Kidney capillary endothelial cell (primary cell): ENCODE measurements around the gene VEGFB.
"Not testable (repeated sequence)": the region's sequence is repeated elsewhere in the genome, so short reads cannot be mapped to it uniquely, and the experiment has no call there.

Experiments
- DNase-seq: peaks from one replicate; pipeline ENCODE4 v3.0.0-alpha.2; 2018; ENCODE audit warnings: low spot score

The VEGFB gene

GRCh38 chr11:64232182-64232966 lies 2.0 kb upstream of the VEGFB start:
- no peak for DNase-seq

GRCh38 chr11:64232967-64233315 lies 1.4 kb upstream of the VEGFB start:
- DNase-seq: no peak

DNA sequence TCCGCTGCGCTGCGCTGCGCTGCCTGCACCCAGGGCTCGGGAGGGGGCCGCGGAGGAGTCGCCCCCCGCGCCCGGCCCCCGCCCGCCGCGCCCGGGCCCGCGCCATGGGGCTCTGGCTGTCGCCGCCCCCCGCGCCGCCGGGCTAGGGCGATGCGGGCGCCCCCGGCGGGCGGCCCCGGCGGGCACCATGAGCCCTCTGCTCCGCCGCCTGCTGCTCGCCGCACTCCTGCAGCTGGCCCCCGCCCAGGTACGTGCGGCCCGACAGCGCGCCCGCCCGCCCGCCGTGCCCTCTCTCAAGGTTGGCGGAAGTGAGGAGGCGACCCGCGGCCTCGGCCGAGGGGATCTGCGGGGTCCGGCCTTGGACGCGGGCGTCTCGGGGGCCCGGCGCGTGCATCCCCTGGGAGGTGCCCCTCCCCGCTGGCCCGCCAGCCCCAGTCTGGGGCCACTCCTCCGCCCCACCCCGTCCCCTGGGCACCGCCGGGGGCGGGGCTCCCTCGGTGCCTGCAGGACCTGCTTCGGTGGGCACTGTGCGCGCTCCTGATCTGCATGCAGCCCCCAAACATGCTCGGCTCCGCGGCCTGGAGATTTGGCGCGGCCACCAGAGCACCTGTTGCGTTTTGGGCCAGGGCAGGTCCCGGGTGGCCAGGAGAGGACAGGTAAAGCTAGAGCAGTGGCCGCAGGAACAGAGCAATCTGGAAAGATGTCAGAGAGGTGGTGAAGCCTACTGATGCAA lies 429 bp downstream of the VEGFB start:
- no peak for DNase-seq

DNA sequence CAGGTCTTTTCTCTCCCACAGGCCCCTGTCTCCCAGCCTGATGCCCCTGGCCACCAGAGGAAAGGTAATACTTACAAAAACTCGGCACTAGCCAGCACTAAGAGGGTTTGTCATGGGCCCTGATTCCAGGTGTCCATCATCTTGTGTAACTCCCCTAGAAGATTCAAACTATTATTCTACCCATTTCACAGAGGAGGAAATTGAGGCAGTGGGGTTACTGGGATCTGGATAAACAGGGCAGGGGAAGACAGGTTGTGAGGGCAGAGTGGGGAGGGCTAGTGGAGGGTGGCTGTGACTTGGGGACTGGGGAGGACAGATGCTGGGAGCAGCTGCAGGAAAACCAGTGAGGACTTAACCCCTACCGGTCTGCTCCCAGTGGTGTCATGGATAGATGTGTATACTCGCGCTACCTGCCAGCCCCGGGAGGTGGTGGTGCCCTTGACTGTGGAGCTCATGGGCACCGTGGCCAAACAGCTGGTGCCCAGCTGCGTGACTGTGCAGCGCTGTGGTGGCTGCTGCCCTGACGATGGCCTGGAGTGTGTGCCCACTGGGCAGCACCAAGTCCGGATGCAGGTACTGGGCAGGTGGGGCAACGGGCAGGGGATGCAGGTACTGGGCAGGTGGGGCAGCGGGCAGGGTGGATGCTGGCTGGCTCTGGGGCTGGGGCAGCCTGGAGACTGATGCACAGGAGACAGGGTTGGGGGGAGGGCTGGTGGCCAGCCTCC lies 1.2 kb downstream of the VEGFB start:
- DNase-seq: no peak

- no peak for DNase-seq
Measured at GRCh38 chr11:64237484-64237951, 3.1 kb downstream of the VEGFB start.

- DNase-seq: no peak
Measured at GRCh38 chr11:64238076-64238475, 3.7 kb downstream of the VEGFB start.

GRCh38 chr11:64238999-64239398 lies 4.6 kb downstream of the VEGFB start:
- DNase-seq: no peak

- DNase-seq: no peak
Measured at GRCh38 chr11:64239662-64240434, 5.5 kb downstream of the VEGFB start.

DNA sequence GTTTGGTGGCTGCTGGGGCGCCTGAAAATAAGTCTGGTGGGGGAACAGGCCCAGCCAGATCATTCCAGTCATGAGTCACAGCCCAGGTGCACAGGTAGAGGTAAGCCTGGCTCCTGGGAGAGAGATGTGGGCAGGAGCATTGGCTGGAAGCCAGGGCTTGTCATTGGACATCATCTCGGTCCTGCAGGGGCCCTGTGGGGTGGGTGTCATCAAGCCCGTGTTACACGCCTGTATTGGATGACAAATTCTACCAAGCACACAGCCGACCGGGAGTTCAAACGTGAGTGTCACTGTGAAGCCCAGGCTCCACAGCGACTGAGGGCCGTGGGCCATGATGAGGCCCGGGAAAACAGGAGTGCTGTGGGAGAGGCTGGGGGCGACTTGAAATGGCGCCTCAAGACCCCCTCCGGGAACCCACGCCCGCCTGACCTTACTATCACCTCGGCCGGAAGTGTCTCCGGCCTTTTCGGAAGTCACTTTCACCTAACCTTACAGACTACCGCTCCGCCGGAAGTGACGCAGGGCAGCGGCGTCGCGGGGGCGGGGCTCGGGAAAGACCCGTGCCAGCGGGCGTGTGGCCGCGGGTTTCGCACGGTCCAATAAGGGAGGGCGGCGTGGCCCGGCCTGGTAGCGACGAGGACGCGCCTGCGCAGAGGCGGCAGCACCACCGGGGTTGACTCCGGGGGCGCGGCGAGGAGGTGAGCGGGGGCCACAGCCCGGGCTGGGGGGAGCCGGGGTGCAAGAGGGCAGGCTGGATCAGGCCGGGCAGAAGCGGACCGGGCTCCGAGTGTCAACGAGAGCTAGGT lies 6.3 kb downstream of the VEGFB start, which contains the start of gene FKBP2:
Gene FKBP2 (plus strand): TSS at position 661 of the 806 bp plus-strand sequence. CDS start 1,293 bp downstream, outside the sequence.
- DNase-seq: peak; percentile 95

DNA sequence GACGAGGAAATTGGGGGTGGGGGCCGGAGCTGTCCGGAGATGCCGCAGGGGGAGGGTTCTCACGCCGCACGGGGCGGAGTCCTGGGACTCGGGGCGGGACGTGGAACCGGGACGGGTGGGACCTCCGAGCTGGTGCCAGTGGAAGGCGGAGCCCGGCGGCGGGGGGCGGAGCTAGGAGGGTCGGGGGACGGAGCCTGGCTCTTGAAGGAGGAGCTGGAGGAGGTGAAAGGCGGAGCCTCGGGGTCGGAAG lies 6.8 kb downstream of the VEGFB start:
- peak; percentile 99 for DNase-seq

GRCh38 chr11:64241491-64242374 lies 7.3 kb downstream of the VEGFB start:
- DNase-seq: no peak

- no peak for DNase-seq
Measured at GRCh38 chr11:64243236-64243854, 9.0 kb downstream of the VEGFB start.

DNA sequence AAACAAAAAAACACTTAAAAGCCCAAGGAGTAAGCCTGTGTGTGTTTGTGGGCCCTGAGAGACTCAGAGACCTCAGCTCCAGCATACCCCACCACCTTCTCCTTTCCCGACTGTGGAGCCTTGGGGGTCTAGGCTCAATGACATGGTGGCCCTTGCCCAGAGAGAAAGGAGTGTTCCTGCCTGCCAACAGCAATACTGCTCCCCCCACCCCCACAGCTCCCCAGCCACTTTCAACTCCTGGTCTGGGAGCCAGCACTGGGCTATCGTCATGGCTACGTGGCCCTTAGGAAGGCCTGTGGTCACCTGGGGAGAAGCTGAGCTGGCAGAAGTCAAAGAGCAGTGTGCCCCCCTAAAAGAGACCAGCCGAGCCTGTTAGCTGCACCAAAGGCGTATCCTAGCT lies 9.7 kb downstream of the VEGFB start:
- DNase-seq: no peak

DNA sequence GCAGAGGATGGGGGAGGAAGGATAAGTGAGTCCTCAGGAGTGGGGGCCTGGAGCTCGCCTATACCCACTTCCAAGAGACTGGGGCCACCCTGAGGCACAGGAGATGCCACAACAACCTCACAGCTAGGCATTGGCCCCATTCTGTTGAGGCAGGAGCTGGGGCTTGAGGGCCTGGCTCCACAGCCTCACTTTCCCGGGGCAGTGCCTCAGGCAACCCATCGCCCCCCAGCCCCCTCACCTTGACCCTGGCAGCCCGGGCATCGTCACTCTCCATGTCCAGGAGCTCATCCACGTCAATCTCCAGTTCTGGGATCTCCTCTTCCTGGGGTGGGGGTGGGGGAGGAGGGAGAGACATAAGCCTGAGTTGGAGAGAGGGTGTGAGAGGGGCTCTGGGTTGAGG lies 10.6 kb downstream of the VEGFB start:
- DNase-seq: no peak

GRCh38 chr11:64245401-64245796 lies 11.0 kb downstream of the VEGFB start:
- DNase-seq: no peak

DNA sequence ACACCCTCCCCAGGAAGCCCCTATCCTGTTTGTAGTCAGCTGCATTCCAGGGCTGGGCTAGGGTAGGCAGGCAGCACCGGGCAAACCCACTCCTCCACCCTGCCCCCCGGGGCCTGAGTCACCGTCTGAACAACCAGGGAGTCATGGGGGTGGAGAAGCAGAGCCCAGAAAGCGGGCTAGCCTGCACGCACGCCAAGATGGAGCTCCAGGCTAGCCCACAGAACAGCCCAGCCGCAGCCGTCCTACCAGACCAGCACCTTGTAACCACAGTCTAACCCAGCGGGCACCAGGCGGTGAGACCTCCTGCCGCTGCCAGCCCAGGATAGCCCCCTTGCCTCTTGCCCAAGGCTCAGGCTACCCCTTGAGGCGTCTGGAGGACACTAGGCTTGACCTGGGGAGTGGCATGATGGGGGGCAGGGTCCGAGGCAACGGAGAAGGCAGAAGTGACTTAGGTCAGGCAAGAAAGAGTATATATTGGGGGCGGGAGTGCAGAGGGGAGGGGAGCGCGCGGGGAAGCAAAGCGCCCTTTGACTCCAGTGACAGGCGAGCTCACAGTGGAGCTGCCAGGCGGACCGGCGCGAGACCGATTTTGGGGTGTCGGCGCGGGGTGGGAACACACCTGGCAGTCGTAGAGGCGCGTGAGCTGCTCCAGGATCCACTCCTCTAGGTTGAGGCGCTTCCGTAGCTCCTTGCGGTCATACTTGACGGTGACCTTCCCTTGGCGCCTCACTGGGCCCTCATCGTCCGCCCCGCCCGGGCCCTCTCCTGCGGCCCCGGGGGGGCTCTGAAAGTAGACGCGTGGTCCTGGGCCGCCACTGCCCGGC lies 11.6 kb downstream of the VEGFB start:
- DNase-seq: peak; percentile 84

DNA sequence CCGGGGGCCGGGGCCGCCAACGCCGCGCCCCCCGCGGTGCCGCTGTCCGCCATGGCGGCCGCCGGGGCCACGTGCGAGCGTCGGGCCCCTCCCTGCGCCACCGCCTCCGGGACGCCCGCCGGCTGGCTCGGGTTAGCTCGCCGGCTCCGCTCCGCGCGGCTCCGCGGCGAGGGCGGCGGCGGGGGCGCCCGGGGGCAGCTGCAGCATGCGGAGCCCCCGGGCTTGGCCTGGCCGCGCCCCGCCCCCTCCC lies 12.2 kb downstream of the VEGFB start:
- DNase-seq: not testable (repeated sequence)

DNA sequence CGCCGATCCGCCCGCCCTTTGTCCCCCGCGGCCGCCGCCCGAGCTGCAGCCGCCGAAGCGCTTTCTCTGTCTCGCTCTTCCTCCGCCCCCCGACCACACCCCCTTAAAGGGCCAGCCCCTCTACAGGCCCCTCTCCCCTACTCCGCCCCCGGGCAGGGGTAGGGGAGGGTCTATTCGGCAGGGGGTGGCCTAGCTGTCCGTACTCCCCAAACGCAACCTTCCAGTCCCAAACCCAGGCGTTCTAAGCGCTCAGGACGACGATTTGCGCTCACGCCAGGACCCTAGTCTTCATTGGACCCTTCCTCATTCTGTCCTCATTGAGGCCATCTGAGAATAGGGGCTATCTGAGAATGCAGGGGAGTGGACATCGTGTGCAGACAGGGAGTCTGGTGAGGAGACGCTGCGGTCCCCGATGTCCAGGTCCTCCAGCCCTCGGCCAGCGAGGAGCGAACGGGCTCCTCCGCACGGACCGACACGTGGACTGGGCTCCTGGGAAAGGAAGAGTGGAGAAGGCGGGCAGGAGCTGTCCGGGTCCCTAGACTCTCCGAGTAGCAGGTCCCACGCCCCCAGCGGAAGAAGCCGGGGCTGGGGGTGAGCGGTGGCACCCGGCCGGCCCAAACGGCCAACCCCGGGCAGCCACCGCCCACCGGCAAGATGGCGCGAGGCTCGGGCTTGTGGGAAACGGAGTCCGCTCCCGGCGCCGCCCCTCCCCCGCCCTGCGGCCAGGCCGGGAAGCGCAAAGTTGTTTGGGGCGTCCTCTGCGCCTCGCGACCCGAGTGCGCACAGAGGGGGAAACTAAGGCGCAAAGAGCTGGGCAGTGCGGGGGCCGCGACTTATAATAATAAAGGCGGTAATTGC lies 12.7 kb downstream of the VEGFB start, which contains the start of gene PPP1R14B:
Gene PPP1R14B (minus strand): TSS at position 73 of the 858 bp plus-strand sequence. CDS start 270 bp downstream, outside the sequence.
- DNase-seq: peak; percentile 51
